Body of pancreas (tissue), 4 donors: ENCODE measurements around the gene TMEM247. TPM values are rescaled to one million over a fixed set of nuclear protein-coding genes. Genes with fewer than 3 reads are reported as not detected.
A peak's percentile ranks its signal among the peaks of the same experiment; 100 is the strongest.

Experiments used
- ATAC-seq: fragments of 150-250 bp; one replicate; pipeline ENCODE4 v1.9.1; 2016
- DNase-seq, 4 donors: peaks; one replicate each; pipeline ENCODE4 v3.0.0-alpha.2; 2019
- H3K27ac ChIP-seq, 4 donors: fragments of 200-600 bp; sonication (generic); 1 replicate in 3 of 4; 2 replicates in 1 of 4; pipeline versions ENCODE4 v1.5.1 to v1.6.1; 2016 to 2019; ENCODE audit warnings: mild to moderate bottlenecking in 1 of 4, mixed read lengths in 1 of 4, moderate library complexity in 1 of 4
- H3K27me3 ChIP-seq, 2 donors: fragments of 200-600 bp; sonication (generic); one replicate each; pipeline ENCODE4 v1.6.0; 2016; ENCODE audit warnings: mild to moderate bottlenecking in 1 of 2
- H3K36me3 ChIP-seq, 2 donors: fragments of 200-600 bp; sonication (generic); replicated peaks in 1 of 2; 2 replicates each; pipeline ENCODE4 v1.5.1; 2016; ENCODE audit warnings: low read depth in 2 of 2; ENCODE audit not compliant: insufficient read depth in 1 of 2
- H3K4me1 ChIP-seq: fragments of 200-600 bp; sonication (generic); one replicate; pipeline ENCODE4 v1.6.0; 2016
- H3K4me3 ChIP-seq, 2 donors: fragments of 200-600 bp; sonication (generic); 1 replicate in 1 of 2; 2 replicates in 1 of 2; pipeline ENCODE4 v1.5.1; 2016 to 2019
- H3K9me3 ChIP-seq, 3 donors: fragments of 200-600 bp; sonication (generic); 1 replicate in 2 of 3; 2 replicates in 1 of 3; pipeline ENCODE4 v1.5.1; 2016
- CTCF ChIP-seq, 7 experiments: fragments of 450-650 bp in 4 of 7; fragments of 200-600 bp in 3 of 7; sonication (generic) in 3 of 7; IDR thresholded peaks; one replicate each; pipeline ENCODE4 v1.5.1; 2016 to 2019; ENCODE audit warnings: antibody characterized with exemption in 7 of 7
- POLR2A ChIP-seq, 3 donors: fragments of 450-650 bp; IDR thresholded peaks; one replicate each; pipeline ENCODE4 v1.6.1; 2016; ENCODE audit warnings: antibody characterized with exemption in 3 of 3, mild to moderate bottlenecking in 2 of 3
- WGBS, 2 donors: methylation state at CpG; one replicate each; pipeline ENCODE4 v1.1.5; 2017; 5-methylcytosine and 5-hydroxymethylcytosine counted together
- intact Hi-C: fragments of 100-400 bp; cut with DNase I; formaldehyde crosslinking; loops from one replicate; pipeline ENCODE4 v1.15.1; 2023
- total RNA-seq, 2 donors: library from RNA; depleted of rRNA; stranded (reverse); fragments of >200 nt; gene quantifications; one replicate each; pipeline ENCODE4 v1.1.0, GENCODE V29; 2016

The TMEM247 gene
- total RNA-seq, 2 donors from 2014 or later: not detected

- Histone ChIP-seq H3K9me3 (no peaks in the 10 kb centered on the region), H3K27ac (peak overlapping the region; percentile 16 to 76 (median 46)), H3K36me3 (no peaks in the 10 kb centered on the region), H3K4me1 (peaks cover 10% of the 10 kb centered on the region), H3K4me3 (no peak overlapping the region), H3K27me3 (no peaks in the 10 kb centered on the region)
- ATAC-seq: peak; percentile 56
- DNase-seq: peak; percentile 18 to 56 (median 38)
- TF ChIP-seq CTCF (IDR thresholded peaks at IDR 0.05) (no peak), POLR2A (IDR thresholded peaks at IDR 0.05) (no peak)
- WGBS, 2 donors: 55 to 81% methylated on average over 4 to 6 of the region's 6 CpGs
- intact Hi-C loops: no loop called here
These were observed 11.3 kb downstream of the TMEM247 start for GRCh38 chr2:46490521-46491141.

- Histone ChIP-seq H3K27me3 (no peaks in the 10 kb centered on the region), H3K4me1 (peaks cover 10% of the 10 kb centered on the region), H3K9me3 (no peaks in the 10 kb centered on the region), H3K4me3 (no peak overlapping the region), H3K27ac (no peak overlapping the region), H3K36me3 (no peaks in the 10 kb centered on the region)
- no peak for TF ChIP-seq CTCF (IDR thresholded peaks at IDR 0.05)
- no peak for TF ChIP-seq POLR2A (IDR thresholded peaks at IDR 0.05)
- ATAC-seq (no peak), DNase-seq (no peak)
- 86 to 87% methylated on average over 7 of the region's 7 CpGs for WGBS, 2 donors
- intact Hi-C loops: no loop called here
These were observed 12.9 kb downstream of the TMEM247 start for GRCh38 chr2:46492301-46492700.

- 74 to 82% methylated on average over 8 of the region's 8 CpGs for WGBS, 2 donors
- no peaks in the 10 kb centered on the region for H3K27me3 ChIP-seq
- ATAC-seq (no peak), DNase-seq (no peak)
- intact Hi-C loops: no loop called here
- H3K36me3 ChIP-seq: no peaks in the 10 kb centered on the region
- no peaks in the 10 kb centered on the region for H3K9me3 ChIP-seq
- no peak for TF ChIP-seq POLR2A (IDR thresholded peaks at IDR 0.05)
- no peak for TF ChIP-seq CTCF (IDR thresholded peaks at IDR 0.05)
- H3K4me3 ChIP-seq: no peak overlapping the region
- peaks cover 10% of the 10 kb centered on the region for H3K4me1 ChIP-seq
- no peak overlapping the region for H3K27ac ChIP-seq
These were observed 14.0 kb downstream of the TMEM247 start for GRCh38 chr2:46493241-46493970.

GRCh38 chr2:46493971-46494250 lies 14.5 kb downstream of the TMEM247 start:
- H3K36me3 ChIP-seq: no peaks in the 10 kb centered on the region
- H3K4me1 ChIP-seq: peaks cover 10% of the 10 kb centered on the region
- no peak for TF ChIP-seq CTCF (IDR thresholded peaks at IDR 0.05)
- TF ChIP-seq POLR2A (IDR thresholded peaks at IDR 0.05): no peak
- ATAC-seq (no peak), DNase-seq (no peak)
- no peak overlapping the region for H3K4me3 ChIP-seq
- H3K9me3 ChIP-seq: no peaks in the 10 kb centered on the region
- WGBS, 2 donors: 59 to 61% methylated on average over 4 of the region's 4 CpGs
- no peak overlapping the region for H3K27ac ChIP-seq
- no peaks in the 10 kb centered on the region for H3K27me3 ChIP-seq
- intact Hi-C loops: no loop called here

- ATAC-seq (no peak), DNase-seq (no peak)
- TF ChIP-seq POLR2A (IDR thresholded peaks at IDR 0.05): no peak
- no peak for TF ChIP-seq CTCF (IDR thresholded peaks at IDR 0.05)
These were observed 15.2 kb downstream of the TMEM247 start for GRCh38 chr2:46494596-46494995.

More at GRCh38 chr2:46494596-46494995, 15.2 kb downstream of the TMEM247 start:
- H3K36me3 ChIP-seq: no peaks in the 10 kb centered on the region
- 95 to 96% methylated on average over 4 of the region's 4 CpGs for WGBS, 2 donors
- intact Hi-C loops: no loop called here
- no peak overlapping the region for H3K27ac ChIP-seq
- H3K27me3 ChIP-seq: no peaks in the 10 kb centered on the region
- no peak overlapping the region for H3K4me3 ChIP-seq
- H3K9me3 ChIP-seq: no peaks in the 10 kb centered on the region
- peaks cover 14% of the 10 kb centered on the region for H3K4me1 ChIP-seq
